GM19455 (cell line): ENCODE measurements around the gene SH3RF3.
"Not testable (repeated sequence)": the region's sequence is repeated elsewhere in the genome, so short reads cannot be mapped to it uniquely, and the experiment has no call there.

Experiments used
- ATAC-seq: cut with Tn5 transposase; IDR thresholded peaks from one replicate; pipeline ENCODE4 v1.9.1; 2021; ENCODE audit not compliant: unreplicated experiment

Gene SH3RF3

DNA sequence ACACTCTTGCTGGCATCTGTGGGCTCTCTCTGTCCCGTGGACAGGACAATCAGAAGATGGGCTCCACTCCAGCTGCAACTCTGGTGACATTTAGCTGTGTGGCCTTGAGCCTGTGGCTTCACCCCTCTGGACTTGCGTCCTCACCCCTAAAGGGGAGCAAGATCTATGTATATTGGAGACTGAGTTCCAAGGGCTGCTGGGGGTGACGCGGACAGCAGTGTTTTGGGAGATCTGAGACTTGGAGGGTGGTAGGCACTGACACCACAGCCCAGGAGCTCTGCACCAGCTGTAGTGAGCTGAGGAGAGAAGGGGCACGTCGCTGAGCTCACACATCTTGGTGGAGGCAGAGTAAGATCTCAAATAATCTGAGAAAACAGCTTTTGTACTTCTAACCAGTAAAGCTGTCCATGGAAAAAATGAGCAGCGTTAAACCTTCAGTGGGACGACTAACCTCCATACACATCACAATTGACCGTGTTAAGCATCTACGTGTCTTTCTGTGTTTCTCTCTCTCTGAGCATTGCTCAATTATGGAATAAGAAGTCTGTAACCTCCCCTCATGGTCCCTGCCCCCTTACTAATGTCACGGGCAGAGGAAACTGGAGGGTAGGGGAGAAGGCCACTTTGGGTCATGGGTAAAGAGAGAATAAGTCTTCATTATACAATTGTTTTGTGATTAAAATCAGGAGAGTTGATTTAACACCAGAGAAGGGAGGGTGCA, 85.8 kb downstream of the SH3RF3 start:
- ATAC-seq, result no peak

DNA sequence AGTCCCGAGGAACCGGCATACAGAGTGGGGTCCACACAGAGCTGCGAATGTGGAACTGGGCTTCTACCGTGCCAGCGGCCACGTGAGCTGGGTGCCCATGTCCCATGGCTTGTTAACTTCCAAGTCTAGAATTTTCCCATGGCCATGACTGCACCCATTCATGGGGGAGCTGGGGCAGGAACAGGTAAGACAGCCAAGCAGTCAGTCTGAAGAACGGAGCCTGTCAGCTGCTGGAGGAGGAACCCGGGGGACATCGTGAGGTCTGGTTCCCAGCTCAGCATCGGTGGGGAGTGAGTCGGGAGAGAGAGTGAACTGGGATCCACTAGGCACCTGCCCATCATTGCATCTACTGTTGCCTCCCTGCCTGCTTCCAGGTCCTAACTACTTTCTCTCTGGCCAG, 86.9 kb downstream of the SH3RF3 start:
- ATAC-seq, result no peak

DNA sequence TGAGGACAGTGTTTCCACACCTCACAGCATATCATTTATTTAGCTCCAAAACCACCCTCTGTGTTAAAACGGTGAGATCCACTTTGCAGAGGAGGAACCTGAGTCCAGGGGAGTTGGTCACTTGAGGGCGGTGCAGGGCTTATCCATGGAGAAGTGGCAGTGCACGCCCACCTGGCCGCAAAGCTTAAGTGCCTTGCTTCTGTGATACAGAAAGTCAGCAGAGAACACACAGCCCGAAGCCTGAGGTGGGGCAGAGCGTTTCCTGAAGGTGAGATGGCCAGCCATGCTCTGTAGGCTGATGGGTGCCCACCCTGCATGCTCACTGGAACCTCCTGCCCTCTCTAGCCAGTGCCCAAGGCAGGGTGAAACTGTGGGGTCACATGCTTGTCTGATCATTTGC, 87.3 kb downstream of the SH3RF3 start:
- no peak for ATAC-seq

DNA sequence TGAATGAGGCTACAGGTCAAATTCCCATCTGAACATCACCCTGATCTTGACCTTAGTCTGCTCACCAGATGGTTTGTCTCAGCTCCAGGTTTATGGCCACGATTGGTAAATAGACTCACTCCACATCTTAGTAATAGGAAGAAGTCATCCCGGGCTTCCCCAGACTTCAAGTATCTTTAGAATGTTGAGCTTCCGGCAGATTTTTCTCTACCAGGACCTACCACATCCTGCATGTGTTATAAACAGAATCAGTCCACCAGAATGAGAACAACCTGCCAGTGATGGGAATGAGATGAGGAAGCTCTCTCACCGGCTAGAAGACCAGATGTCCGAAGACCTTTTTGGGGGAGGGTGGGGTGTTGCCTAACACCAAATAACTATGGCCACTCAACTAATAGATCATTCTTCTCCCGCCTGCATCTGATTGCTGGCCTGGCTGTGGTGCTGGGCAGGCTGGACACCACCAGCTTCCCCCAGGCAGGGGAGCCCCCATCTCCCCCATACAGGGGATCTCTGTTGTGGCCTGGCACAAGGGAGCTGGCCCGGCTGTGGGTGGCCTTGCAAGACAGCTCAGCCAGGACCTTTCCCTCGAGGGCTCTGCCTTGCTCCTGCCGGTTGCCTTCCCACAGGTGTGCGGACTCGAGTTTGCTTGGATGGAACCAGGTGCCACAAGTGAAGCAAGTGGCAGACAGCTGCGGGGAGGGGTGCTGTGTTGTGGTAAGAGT, 88.5 kb downstream of the SH3RF3 start:
- no peak for ATAC-seq

DNA sequence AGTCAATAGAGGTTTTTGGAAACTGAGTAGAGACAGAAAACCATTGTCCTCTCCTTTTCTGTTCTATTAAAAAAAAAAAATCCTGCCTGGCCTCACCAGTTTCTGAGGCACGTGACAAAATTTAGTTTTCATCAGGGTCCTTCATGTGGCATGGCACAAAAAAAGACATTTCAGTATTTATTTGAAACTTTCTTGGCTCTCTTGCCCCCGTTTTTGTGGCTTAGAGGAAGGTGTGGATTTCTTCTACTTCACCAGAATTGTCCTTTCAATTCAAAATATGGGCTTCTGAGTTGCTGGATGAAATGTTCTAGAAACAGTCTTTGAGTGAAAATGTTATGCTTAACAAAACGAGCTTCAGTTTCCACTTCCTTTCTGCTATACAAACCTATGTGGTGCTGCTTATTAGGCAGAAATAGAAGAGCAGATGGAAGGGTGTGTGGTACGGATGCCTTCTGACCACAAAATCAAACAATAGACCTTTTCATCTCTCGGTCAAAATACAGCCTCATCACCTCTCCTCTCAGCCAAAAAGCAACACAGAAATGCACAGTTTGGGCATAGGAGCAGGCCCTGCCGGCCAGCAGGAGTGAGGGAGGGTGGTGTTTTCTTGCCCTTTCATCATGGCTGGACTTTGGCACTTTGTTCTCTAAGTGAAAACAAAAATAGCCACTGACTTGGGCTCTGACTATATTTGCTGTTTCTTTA, 89.2 kb downstream of the SH3RF3 start:
- ATAC-seq, result no peak

DNA sequence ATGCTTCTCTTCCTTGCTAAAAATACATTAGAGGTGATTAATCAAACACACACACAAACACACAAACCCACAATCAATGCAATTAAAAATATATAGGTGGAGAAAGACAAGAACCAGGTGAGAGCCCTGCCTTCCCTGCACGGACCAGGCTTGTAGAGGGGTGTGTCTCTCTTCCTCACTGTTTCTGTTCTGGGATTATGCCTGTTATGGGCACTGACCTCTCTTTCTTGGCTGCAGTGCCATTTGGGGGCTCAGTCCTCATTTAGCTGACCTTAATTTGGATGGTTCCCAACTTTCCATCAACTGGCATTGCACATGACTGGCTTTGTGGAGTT, 89.8 kb downstream of the SH3RF3 start:
- ATAC-seq, result no peak

DNA sequence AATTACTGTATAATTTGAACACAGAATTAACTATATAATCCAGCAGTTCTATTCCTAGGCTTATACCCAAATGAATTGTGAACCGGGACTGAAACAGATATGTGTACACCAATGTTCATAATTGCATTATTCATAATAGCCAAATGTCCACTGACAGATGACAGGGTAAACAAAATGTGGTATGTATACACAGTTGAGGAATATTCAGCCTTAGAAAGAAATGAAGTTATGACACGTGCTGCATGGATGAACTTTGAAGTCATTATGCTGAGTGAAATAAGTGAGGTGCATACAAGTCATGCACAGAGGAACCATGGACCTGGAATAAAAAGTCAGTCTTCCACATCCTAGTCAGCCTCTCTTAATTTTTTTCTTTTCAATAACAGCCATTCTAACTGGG, 91.9 kb downstream of the SH3RF3 start:
- ATAC-seq, result no peak

DNA sequence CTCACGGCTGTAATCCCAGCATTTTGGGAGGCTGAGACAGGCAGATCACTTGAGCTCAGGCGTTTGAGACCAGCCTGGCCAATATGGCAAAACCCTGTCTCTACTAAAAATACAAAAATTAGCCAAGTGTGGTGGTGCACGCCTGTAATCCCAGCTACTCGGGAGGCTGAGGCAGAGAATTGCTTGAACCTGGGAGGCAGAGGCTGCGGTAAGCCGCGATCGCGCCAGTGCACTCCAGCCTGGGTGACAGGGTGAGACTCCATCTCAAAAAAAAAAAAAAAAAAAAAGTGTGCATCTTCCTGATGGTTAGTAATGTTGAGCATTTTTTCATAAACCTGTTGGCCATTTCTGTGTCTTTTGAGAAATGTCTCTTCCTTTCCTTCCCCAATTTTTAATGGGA, 92.3 kb downstream of the SH3RF3 start:
- not testable (repeated sequence) for ATAC-seq

DNA sequence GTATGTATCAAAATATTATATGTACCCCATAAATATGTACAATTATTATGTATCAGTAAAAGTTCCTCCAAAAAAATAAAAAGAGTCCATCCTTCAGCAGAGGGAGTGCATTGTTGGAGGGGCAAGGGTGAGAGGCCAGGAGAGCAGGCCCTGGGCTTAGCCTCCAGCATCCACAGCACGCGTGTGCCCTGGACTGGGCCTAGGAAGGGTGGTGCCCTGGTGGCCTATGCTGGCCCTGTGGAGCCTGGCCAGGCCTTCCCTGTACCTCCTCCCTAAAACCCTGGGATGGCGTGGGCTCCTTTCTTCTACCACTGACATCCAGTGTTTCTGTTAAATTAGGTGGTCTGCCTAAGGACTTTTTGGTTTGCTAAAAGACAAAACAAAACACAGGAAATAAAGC, 93.4 kb downstream of the SH3RF3 start:
- ATAC-seq, result no peak

DNA sequence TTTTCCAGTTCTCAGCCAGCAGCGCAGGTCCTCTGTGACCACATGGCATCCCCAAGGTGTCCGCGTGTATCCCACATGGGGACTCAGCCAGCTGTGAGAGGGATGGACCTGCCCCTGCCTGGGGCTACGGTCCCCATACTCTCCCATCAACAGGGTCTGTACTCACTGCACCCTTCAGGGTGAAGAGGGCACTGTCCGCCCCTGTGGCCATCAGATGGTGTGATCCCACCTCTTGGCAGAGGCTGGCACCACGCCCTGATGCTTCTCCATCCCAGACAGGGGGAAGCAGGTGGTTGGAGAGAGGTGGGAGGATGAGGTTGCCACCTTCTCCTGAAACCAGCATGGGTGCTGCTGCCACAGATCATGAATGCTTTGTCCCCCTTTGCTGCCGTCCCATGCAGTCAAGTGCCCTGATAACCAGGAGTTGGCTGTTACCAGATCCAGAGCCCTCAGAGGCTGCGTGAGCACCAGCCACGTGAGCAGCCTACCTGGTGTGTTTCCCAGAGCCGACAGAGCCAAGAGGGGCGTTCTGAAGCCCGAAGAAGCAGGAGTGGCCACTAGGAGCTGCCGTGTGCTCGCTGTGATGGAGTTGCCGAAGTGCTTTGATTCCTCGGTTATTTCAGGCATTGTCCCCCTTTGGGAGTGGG, 93.9 kb downstream of the SH3RF3 start:
- no peak for ATAC-seq

DNA sequence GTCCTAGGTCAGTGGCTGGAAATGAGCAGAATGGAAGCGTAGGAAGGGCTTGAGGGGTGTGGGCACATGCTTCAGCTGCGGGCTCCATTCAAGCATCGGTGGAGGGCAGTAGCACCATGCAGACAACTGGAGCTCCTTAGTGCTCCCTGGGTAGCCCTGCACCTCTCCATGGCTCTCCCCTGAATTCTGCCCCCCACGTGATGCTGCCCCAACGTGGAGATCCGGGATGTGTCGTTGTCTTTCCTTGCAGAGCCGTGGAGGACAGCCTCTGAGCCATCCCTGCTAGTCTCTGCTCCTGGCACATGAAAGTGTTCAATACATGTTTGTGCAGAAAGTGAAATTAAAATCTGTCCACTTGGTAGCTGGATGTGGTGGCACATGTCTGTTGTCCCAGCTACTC, 94.5 kb downstream of the SH3RF3 start:
- ATAC-seq, result no peak

DNA sequence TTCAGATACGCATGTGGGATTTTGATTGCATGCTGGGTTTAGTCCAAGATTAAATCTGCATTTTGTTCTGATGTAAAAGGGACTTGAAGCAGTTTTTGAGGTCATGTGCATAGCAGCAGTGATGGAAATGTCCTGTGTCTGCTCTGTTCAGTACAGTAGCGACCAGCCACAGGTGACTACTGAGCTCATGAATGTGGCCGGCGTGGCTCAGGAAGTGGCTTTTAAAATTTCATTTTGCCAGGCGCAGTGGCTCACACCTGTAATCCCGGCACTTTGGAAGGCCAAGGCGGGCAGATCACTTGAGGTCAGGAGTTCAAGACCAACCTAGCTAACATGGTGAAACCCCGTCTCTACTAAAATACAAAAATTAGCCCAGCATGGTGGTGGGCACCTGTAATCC, 95.3 kb downstream of the SH3RF3 start:
- not testable (repeated sequence) for ATAC-seq

DNA sequence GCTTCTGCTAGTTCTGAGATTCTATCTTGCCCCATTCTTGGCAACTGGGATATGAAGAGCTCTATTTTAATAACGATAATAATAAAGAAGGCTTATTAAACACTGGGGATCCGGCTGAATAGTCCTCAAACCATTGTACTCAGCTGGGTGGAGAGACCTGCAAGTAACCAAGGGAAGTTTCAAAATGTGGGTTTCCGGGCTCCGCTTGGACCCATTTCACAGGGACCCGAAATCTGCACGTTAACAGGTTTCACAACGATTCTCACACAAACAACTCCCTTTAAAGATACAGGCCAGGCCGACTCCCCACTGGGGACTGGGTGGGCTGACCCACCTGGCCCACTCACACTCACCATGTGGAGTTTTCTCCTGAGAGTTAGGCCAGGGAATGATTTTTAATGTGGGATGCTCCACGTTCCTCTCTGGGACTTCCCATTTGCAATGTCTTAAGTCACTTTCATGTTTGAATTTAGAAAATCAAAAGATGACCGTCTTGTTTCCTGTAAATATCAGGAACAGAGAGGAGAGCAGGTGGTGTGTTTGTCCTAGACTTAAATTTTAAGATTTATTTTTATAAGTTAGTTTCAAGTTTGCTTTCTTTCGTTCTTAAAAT, 96.3 kb downstream of the SH3RF3 start:
- no peak for ATAC-seq

DNA sequence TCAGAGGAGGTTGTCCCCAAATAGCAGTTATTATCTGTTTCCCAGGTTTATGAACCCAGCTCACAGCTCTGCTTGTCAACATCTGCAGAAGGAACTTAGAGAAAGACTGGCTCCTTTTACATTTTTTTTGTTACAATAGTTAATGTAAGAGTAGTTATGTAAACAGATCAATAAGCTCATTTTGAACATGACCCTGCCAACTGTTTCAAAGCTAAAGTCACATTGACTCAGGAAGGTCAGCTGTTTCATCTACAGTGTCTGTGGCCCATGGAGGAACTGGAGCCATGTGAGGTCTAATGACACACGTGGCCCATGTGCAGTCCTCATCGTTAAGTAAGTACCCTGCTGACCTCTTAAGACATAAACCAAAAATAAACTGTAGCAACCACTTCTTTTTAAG, 97.1 kb downstream of the SH3RF3 start:
- ATAC-seq, result no peak

DNA sequence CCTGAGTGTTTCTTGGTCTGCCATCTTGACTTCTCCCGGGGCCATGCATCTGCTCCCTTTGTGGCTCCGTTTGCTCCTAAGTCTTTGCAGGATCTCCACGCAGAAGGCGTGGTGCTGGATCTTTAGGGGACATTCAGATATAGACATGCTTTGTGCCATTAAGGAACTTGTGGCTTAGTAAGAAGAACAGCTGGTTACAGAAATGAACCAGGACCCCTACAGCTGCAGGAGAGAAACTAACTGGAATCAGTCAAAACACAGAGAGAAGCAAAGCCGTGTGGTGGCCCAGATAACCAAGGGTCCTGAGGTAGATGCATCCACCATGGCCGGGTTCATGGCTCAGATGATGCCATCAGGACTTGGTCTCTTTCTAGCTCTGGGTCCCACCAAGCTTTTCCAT, 97.6 kb downstream of the SH3RF3 start:
- ATAC-seq, result no peak

DNA sequence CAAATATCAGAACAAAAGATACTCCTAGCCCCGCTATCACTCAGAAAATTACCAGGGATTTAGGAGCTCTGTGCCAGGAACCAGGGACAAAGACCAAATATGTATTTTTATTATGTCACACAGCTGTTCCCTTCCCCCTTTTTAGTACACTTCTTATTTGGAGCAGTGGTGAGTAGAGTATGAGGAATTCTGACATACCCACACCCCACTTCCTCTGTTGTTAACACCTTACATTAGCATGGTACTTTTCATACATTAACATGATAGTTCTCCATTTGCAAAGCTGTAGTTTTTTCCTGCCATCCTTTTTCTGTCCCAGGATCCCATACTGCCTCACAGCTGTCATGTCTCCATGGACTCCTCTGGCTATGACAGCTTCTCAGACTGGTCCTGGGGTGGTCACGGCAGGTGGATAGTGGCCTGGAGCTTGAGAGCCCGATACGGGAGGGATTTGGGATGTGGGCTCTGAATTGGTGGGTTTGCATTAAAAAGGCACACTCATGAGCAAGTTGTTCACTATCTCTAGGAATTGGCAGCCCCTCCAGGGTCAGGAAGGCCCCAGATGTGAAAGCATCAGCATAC, 100.2 kb downstream of the SH3RF3 start:
- ATAC-seq, result no peak

DNA sequence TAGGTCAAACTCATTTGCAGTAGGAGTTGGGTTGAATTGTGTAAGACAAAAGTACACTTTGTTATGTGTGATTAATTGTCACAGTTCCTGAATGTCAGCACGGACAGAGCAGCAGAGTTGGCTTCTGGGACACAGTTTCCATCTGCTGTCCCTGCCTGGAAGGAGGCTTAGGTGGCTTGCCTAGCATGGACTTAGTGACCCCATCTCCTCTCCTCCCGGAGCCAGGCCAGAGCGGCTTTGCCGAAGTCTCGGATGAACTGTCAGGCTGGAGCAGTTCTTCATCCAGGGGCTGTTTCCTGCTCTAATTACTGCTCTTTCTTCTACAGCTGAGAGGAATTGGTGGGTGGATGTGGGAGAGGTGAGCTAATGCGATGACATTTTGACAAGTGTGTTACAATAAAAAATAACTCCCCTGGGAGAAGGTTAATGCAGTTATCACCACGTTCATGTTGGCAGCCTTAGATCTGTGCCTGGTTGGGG, 102.0 kb downstream of the SH3RF3 start:
- no peak for ATAC-seq

DNA sequence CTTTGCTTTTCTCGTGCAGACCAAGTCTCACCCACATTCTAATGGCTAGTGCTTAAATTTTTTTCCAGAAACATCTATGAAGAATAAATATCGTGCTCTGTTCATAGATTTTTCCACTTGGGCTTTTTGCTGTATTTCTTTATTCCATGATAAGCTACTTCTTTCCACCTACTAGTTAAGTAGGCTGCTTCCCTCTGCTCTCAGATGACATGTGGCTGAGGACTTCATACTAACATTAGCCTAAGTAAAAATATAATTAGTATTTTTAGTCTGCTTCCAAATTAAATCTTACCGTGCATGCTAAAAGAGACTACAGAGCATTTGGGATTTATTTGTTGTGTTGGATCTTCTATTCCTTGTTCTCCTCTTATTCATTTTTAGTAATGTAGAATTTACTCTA, 102.4 kb downstream of the SH3RF3 start:
- ATAC-seq, result no peak

DNA sequence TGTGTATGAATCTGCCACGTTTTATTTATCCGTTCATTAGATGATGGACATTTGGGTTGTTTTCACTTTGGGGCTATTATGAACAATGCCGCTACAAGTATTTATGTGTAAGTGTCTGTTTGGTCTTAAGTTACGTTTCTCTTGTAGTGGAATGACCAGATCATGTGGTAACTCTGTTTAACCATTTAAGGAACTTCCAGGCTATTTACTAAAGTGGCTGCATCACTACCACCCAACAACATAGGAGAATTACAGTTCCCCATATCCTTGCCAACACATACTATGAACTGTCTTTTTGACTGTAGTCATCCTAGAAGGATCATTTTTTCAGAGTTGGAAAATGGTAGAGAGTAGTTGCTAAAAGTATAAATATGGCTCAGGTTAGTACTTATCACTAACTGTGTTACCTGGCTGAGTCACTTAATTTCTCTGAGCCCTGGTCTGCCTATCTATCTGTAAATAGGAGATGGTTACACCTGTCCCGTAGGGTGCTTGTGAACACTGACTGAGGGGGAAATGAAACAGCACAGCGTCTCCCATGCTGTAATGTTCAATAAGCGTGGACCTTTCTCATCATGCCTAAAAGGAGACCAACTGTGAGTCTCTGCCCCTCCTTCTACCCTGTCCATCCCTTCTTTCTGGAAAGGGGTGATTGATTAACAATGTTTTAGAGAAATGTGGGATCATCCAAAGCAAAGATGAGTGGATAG, 103.1 kb downstream of the SH3RF3 start:
- ATAC-seq, result no peak

DNA sequence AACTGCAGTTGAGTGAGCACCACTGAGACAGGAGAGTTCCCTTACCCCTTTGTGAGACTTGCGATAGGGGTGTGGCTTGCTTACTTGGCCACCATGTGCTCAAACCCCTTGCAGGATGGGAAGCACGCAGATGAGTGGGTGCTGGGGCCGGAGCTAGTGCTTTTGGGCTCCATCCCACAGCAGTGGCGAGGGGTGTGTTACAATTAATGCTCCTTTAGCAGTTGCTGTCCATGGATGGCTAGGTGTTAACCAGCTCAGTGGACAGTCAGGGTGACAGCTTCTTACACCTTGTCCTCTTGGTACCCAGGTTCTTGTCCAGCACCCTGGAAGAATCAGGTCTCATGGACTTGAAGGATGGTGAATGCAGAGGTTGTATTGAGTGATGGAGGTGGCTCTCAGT, 103.9 kb downstream of the SH3RF3 start:
- no peak for ATAC-seq
